Measurements from ENCODE around the gene PRICKLE2.

Gene PRICKLE2

DNA sequence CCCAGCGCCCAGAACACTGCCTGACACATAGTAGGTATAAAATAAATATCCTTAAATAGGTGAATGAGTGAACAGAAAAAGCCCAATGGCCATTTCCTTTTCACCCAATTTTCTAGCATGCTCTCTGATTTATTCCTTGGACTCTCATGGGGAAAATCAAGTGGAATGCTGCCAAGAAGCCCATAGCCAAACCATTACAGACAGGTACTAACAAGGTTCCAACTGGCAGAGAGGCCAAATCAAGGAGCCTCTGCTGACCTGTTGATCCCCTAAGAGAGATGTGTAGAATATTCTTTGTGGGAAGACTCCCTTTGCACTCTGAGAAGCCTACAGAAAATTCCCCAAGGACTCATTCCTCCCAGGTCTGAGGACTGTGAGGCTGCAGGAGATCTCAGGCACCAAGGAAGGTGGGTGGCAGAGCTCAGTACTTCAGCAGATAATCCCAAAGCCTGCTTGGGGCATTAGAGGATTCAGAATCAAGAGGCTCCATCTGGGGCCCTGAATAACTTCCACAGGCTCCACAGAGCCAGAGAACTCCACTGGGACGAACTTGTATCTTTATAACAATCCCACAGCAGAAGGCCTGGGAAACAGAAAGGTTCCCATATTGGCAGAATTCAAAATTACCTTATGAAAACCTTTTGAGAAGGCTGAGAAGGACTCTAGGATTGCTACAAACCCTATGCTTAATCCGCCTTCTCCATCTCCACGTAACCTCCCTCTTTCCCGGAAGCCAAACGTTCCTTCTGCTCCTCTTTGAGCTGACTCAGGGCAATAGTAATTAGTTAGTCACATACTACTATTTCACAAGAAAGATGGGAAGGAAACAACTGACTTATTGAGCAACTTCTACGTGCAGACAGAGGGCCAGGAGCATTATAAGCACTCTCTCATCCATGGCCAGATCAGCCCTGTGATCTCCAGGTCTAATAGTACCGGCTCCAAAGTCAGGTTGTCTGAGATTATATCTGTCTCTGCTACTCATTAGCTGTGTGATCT lies 34.5 kb downstream of the PRICKLE2 start:
- H3K9me3 Mint-ChIP-seq: peaks cover 9 to 12% of the 10 kb centered on the region in 2 donors
- no peak overlapping the region for H3K4me3 Mint-ChIP-seq
- peaks cover 9% of the 10 kb centered on the region for H3K27me3 Mint-ChIP-seq
- ATAC-seq (no peak), DNase-seq (no peak)
- no peak overlapping the region for H3K27ac Mint-ChIP-seq
- no peaks in the 10 kb centered on the region for H3K4me1 Mint-ChIP-seq

DNA sequence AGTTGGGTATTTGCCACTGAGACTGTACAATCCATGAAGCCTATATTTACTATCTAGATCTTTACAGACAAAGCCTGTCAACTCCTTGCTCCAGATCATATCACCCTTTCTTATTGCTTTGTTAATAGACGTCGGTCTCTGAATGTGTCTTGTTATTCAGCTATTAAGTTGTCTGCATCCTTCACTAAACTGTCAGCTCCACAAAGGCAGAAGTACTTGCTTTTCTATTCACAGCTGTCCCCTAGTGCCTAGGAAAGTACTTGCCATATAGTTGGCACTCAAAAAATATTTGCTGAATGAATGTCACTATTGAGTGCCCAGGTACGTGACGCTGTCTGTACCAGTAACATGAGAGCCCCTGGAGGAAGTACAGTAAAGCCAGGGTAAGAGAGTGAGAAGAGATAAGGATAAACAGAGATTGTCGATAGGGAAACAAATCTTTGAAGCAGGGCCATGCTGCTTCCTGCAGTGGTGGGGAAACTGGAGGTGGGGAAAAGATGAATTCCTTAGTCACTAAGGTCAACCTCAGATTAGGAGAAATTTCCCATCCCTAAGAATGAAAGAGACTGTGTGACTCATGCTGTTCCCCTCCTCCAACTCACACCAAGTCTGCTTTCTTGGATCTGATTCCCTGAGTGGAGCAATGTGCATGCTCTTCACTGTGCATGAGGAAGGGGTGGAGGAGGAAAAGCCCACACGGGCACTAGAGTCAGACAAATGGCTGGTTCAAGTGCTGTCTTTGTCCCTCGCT lies 36.3 kb downstream of the PRICKLE2 start:
- Mint-ChIP-seq H3K4me1 (no peaks in the 10 kb centered on the region), H3K27me3 (peaks cover 9% of the 10 kb centered on the region), H3K4me3 (no peak overlapping the region), H3K9me3 (peaks cover 9 to 12% of the 10 kb centered on the region in 2 donors), H3K27ac (no peak overlapping the region)
- no peak for DNase-seq
- no peak for ATAC-seq

GRCh38 chr3:64187065-64187959 lies 38.0 kb downstream of the PRICKLE2 start:
- ATAC-seq: no peak
- no peak for DNase-seq
- H3K9me3 Mint-ChIP-seq: peaks cover 0 to 8% of the 10 kb centered on the region in 2 donors

DNA sequence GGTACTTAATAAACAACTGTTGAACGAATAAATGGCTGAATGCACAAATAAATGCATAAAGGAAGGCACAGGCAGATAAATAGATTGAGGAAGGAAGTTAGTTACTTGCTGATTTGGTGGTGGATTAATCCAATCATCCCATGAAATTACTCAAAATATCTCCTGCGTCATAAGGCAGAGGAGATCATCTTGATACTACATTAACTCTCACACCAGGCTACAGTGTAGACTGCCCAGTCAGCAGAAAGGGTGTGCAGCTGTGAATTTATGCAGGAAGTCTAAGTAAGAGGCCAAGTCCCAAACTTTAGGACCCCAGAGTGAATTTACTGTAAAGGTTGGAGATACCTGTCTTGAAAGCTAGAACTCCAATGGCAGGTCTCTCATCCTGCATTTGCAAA lies 38.6 kb downstream of the PRICKLE2 start:
- Mint-ChIP-seq H3K27ac (no peak overlapping the region), H3K4me1 (no peaks in the 10 kb centered on the region), H3K9me3 (peaks cover 0 to 8% of the 10 kb centered on the region in 2 donors), H3K4me3 (no peak overlapping the region), H3K27me3 (peaks cover 20% of the 10 kb centered on the region)
- DNase-seq (no peak), ATAC-seq (no peak)

More at GRCh38 chr3:64187065-64187959, 38.0 kb downstream of the PRICKLE2 start:
- Mint-ChIP-seq H3K4me1 (no peaks in the 10 kb centered on the region), H3K4me3 (no peak overlapping the region), H3K27ac (no peak overlapping the region), H3K27me3 (peaks cover 13% of the 10 kb centered on the region)

GRCh38 chr3:64185436-64185835 lies 39.8 kb downstream of the PRICKLE2 start:
- DNase-seq (no peak), ATAC-seq (no peak)
- Mint-ChIP-seq H3K4me1 (no peaks in the 10 kb centered on the region), H3K4me3 (no peak overlapping the region), H3K27ac (no peak overlapping the region), H3K9me3 (peaks cover 0 to 4% of the 10 kb centered on the region in 2 donors), H3K27me3 (peaks cover 22% of the 10 kb centered on the region)

GRCh38 chr3:64184621-64185020 lies 40.6 kb downstream of the PRICKLE2 start:
- Mint-ChIP-seq H3K27me3 (peaks cover 24% of the 10 kb centered on the region), H3K27ac (no peak overlapping the region), H3K9me3 (peaks cover 0 to 4% of the 10 kb centered on the region in 2 donors), H3K4me1 (no peaks in the 10 kb centered on the region), H3K4me3 (no peak overlapping the region)
- no peak for ATAC-seq
- no peak for DNase-seq

DNA sequence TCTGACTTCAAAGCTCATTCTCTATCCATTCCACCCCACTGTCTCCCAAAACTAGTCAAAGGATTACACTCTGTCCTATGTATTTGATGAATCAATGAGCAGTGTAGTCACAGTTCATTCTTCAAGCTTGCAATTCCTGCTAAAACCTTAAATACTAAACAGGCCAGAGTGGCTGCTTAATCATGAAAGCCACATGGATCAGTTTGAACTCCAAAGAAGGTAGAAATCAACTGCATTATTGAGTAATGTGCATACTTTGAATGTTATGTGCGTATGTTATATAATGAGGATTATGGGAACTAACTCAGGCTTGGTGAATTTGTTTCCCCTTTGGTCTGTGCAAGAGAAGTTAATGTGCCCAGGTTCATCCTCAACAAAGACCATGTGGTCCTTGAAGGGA lies 45.4 kb downstream of the PRICKLE2 start:
- DNase-seq (no peak), ATAC-seq (no peak)
- Mint-ChIP-seq H3K4me1 (no peaks in the 10 kb centered on the region), H3K9me3 (no peaks in the 10 kb centered on the region), H3K27ac (no peak overlapping the region), H3K27me3 (peaks cover 24% of the 10 kb centered on the region), H3K4me3 (no peak overlapping the region)

DNA sequence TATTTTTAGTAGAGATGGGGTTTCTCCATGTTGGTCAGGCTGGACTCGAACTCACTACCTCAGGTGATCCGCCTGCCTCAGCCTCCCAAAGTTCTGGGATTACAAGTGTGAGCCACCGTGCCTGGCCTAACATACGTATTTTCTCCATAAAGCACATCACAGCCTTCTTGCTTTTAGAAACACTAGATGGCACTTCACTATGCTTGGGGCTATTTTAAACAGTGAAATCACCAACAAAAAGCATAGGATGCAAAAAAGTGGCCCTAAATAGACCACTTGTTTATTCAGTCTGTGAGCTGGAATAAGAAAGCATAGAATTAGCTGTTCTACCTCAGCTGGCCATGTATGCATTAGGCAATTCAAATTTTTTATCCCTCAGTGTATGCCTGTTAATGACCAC lies 46.0 kb downstream of the PRICKLE2 start:
- Mint-ChIP-seq H3K27ac (no peak overlapping the region), H3K27me3 (peaks cover 24% of the 10 kb centered on the region), H3K4me1 (no peaks in the 10 kb centered on the region), H3K4me3 (no peak overlapping the region), H3K9me3 (no peaks in the 10 kb centered on the region)
- no peak for DNase-seq
- no peak for ATAC-seq

DNA sequence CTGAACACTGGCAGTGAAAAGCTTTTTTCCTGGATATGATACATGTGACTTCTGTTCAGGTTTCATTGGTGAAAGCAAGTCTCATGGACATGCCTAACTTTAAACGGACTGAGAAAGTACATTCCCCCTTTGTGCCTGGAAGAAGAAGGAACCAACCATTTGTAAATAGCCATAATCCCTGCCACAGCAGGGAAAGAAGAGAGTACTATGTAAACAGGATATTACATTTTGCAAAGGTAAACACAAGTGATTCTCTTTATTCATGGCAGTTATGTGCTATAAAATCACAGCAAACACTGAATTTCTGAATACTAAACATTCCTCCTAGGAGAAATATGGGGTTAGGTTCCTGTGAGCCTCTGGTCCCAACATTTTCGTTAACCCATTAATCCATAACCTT lies 46.8 kb downstream of the PRICKLE2 start:
- Mint-ChIP-seq H3K4me3 (no peak overlapping the region), H3K9me3 (no peaks in the 10 kb centered on the region), H3K27ac (no peak overlapping the region), H3K27me3 (peaks cover 24% of the 10 kb centered on the region), H3K4me1 (no peaks in the 10 kb centered on the region)
- DNase-seq: no peak
- no peak for ATAC-seq

- Mint-ChIP-seq H3K4me1 (no peaks in the 10 kb centered on the region), H3K9me3 (no peaks in the 10 kb centered on the region), H3K27me3 (peaks cover 13% of the 10 kb centered on the region), H3K27ac (no peak overlapping the region), H3K4me3 (no peak overlapping the region)
- DNase-seq (no peak), ATAC-seq (no peak)
These were observed 48.7 kb downstream of the PRICKLE2 start for GRCh38 chr3:64176461-64176996.

GRCh38 chr3:64174328-64174727 lies 50.9 kb downstream of the PRICKLE2 start:
- Mint-ChIP-seq H3K9me3 (no peaks in the 10 kb centered on the region), H3K4me1 (no peaks in the 10 kb centered on the region), H3K4me3 (no peak overlapping the region), H3K27ac (no peak overlapping the region), H3K27me3 (no peaks in the 10 kb centered on the region)
- ATAC-seq (no peak), DNase-seq (no peak)

GRCh38 chr3:64173563-64173962 lies 51.7 kb downstream of the PRICKLE2 start:
- no peak for DNase-seq
- ATAC-seq: no peak
- no peaks in the 10 kb centered on the region for H3K4me1 Mint-ChIP-seq
- no peaks in the 10 kb centered on the region for H3K27me3 Mint-ChIP-seq
- H3K4me3 Mint-ChIP-seq: no peak overlapping the region
- H3K9me3 Mint-ChIP-seq: no peaks in the 10 kb centered on the region
- H3K27ac Mint-ChIP-seq: no peak overlapping the region

- Mint-ChIP-seq H3K27me3 (no peaks in the 10 kb centered on the region), H3K27ac (no peak overlapping the region), H3K4me1 (no peaks in the 10 kb centered on the region), H3K4me3 (no peak overlapping the region), H3K9me3 (no peaks in the 10 kb centered on the region)
- DNase-seq (no peak), ATAC-seq (no peak)
These were observed 55.0 kb downstream of the PRICKLE2 start for GRCh38 chr3:64170270-64170669.

DNA sequence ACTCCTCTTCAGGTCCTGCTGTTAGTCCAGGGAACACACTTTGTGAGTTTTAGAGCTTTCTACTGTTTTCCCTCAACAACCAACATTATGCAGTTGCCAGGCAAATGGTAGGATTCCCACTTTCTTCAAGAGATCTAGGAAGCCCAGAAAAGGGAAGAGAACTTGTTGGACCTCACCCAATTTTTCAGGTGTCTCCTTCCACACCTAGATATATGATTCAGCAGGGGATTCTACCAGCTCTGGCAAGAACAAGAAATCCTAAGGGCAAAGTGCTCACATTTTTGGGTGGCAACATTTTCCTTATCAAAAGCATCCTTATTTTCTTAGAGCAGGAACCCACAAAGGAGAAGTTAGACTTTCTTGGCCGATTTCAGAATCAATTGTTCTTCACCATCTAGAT lies 57.4 kb downstream of the PRICKLE2 start:
- Mint-ChIP-seq H3K27me3 (peaks cover 7% of the 10 kb centered on the region), H3K9me3 (no peaks in the 10 kb centered on the region), H3K27ac (no peak overlapping the region), H3K4me3 (no peak overlapping the region), H3K4me1 (no peaks in the 10 kb centered on the region)
- ATAC-seq: no peak
- DNase-seq: no peak

GRCh38 chr3:64167351-64167750 lies 57.9 kb downstream of the PRICKLE2 start:
- H3K27ac Mint-ChIP-seq: no peak overlapping the region
- H3K4me3 Mint-ChIP-seq: no peak overlapping the region
- ATAC-seq: no peak
- H3K4me1 Mint-ChIP-seq: no peaks in the 10 kb centered on the region
- H3K9me3 Mint-ChIP-seq: no peaks in the 10 kb centered on the region
- DNase-seq: no peak
- H3K27me3 Mint-ChIP-seq: peaks cover 7% of the 10 kb centered on the region

Measured in stimulated activated naive CD8-positive, alpha-beta T cell treated with anti-CD3 and anti-CD28 coated beads, Interleukin-15, amount 100 ng/mL, for 72 hours (primary cell).